KOPT-K1 (cell line): ENCODE results near the gene PTPRK.
A peak's percentile ranks its signal among the peaks of the same experiment; 100 is the strongest.

Experiments used
- H3K27ac ChIP-seq: fragments of 200-600 bp; sonication (generic); 2 replicates; pipeline ENCODE4 v1.5.1; 2016; ENCODE audit warnings: antibody characterized with exemption, mild to moderate bottlenecking, low read depth, low read length; ENCODE audit not compliant: poor library complexity, severe bottlenecking
- H3K36me3 ChIP-seq: fragments of 200-600 bp; sonication (generic); 2 replicates; pipeline ENCODE4 v1.5.1; 2017; ENCODE audit warnings: antibody characterized with exemption, mild to moderate bottlenecking, low read length, moderate library complexity; ENCODE audit not compliant: insufficient read depth
- H3K9me3 ChIP-seq: fragments of 200-600 bp; sonication (generic); 2 replicates; pipeline ENCODE4 v1.5.1; 2017; ENCODE audit warnings: antibody characterized with exemption, low read length, mild to moderate bottlenecking; ENCODE audit not compliant: insufficient read depth, poor library complexity, severe bottlenecking

Gene PTPRK

GRCh38 chr6:128139519-128139918, 380.9 kb downstream of the PTPRK start:
- no peak overlapping the region for H3K27ac ChIP-seq
- H3K9me3 ChIP-seq, result no peaks in the 10 kb centered on the region
- no peaks in the 10 kb centered on the region for H3K36me3 ChIP-seq

- Histone ChIP-seq H3K27ac (no peak overlapping the region), H3K9me3 (no peaks in the 10 kb centered on the region), H3K36me3 (no peaks in the 10 kb centered on the region)
These were observed 381.7 kb downstream of the PTPRK start for GRCh38 chr6:128138694-128139093.

- no peaks in the 10 kb centered on the region for H3K9me3 ChIP-seq
These were observed 385.1 kb downstream of the PTPRK start for GRCh38 chr6:128135325-128135724.

GRCh38 chr6:128131566-128131965, 388.8 kb downstream of the PTPRK start:
- no peaks in the 10 kb centered on the region for H3K9me3 ChIP-seq
- no peak overlapping the region for H3K27ac ChIP-seq
- no peaks in the 10 kb centered on the region for H3K36me3 ChIP-seq

More at GRCh38 chr6:128135325-128135724, 385.1 kb downstream of the PTPRK start:
- Histone ChIP-seq H3K27ac (no peak overlapping the region), H3K36me3 (no peaks in the 10 kb centered on the region)

DNA sequence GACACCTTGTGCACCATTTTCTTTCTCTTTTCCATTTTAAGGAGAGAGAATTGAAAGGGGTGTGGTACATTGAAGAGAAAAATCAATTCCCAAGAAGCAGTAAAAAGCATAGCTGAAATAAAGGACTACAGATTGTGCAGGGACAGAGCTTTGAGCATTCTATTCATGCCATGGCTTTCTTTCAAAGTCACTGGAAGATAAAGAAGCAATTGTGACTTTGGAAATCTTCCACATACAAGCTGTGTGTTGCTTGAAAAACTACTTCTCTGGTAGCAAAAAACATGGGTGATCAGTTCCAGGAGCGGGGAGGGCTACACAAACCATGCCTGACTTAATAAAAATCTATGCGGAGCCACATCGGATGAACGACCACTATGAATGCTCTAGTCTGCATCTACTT, 389.4 kb downstream of the PTPRK start:
- H3K9me3 ChIP-seq, result no peaks in the 10 kb centered on the region
- H3K27ac ChIP-seq, result no peak overlapping the region
- no peaks in the 10 kb centered on the region for H3K36me3 ChIP-seq

GRCh38 chr6:128129679-128130078, 390.7 kb downstream of the PTPRK start:
- Histone ChIP-seq H3K27ac (no peak overlapping the region), H3K9me3 (no peaks in the 10 kb centered on the region), H3K36me3 (no peaks in the 10 kb centered on the region)

GRCh38 chr6:128127650-128128049, 392.7 kb downstream of the PTPRK start:
- H3K36me3 ChIP-seq, result no peaks in the 10 kb centered on the region
- no peaks in the 10 kb centered on the region for H3K9me3 ChIP-seq
- H3K27ac ChIP-seq, result no peak overlapping the region

- H3K36me3 ChIP-seq, result no peaks in the 10 kb centered on the region
- H3K9me3 ChIP-seq, result no peaks in the 10 kb centered on the region
- no peak overlapping the region for H3K27ac ChIP-seq
These were observed 395.7 kb downstream of the PTPRK start for GRCh38 chr6:128124713-128125112.

DNA sequence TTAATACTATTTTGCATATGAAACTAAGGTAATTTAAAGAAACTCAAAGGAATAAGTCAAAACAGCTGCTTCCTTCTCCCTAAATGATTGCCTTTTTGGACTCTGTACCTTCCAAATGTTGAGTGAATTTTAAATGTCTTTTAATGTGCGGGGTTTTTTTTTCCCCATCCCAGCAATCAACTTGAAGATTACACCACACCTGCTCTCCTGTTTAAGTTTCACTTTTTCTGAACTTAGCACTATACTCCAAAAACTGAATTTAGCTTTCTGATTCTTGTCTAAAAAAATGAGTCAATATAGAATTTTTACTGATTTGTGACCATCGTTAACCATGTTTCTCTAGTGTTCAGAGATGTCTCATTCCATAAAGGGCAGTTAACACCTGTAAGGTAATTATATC, 398.8 kb downstream of the PTPRK start:
- Histone ChIP-seq H3K9me3 (no peaks in the 10 kb centered on the region), H3K36me3 (no peaks in the 10 kb centered on the region), H3K27ac (no peak overlapping the region)

DNA sequence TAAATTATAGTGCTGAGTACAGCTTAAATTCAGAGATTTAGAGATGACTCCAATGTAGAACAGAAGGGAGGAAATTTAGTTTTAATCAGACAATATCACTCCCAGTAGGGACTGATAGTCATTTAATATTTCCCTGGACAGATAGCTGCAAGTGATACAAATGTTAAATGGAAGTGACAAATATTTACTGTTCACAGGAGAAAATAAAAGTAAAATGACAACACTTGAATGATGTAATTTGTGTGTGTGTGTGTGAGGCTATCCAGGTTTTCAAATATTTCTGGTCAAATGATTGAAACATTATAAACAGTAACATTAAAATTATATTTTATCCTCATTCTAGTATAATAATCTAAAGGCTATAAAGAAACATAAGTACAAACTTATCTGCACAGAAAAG, 399.2 kb downstream of the PTPRK start:
- no peaks in the 10 kb centered on the region for H3K36me3 ChIP-seq
- no peaks in the 10 kb centered on the region for H3K9me3 ChIP-seq
- H3K27ac ChIP-seq, result no peak overlapping the region

- Histone ChIP-seq H3K36me3 (no peaks in the 10 kb centered on the region), H3K9me3 (no peaks in the 10 kb centered on the region), H3K27ac (no peak overlapping the region)
These were observed 402.0 kb downstream of the PTPRK start for GRCh38 chr6:128118401-128118800.

GRCh38 chr6:128117916-128118315, 402.5 kb downstream of the PTPRK start:
- Histone ChIP-seq H3K36me3 (no peaks in the 10 kb centered on the region), H3K27ac (no peak overlapping the region), H3K9me3 (no peaks in the 10 kb centered on the region)

DNA sequence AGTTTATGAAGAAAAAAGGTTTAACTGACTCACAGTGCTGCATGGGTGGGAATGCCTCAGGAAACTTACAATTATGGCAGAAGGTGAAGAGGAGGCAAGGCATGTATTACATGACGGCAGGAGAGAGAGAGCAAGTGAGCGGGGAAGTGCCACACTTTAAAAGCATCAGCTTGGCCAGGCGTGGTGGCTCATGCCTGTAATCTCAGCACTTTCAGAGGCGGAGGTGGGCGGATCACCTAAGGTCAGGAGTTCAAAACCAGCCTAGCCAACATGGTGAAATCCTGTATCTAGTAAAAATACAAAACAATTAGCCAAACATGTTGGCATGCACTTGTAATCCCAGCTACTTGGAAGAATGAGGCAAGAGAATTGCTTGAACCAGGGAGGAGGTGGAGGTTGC, 406.2 kb downstream of the PTPRK start:
- Histone ChIP-seq H3K9me3 (no peaks in the 10 kb centered on the region), H3K36me3 (no peaks in the 10 kb centered on the region), H3K27ac (no peak overlapping the region)

GRCh38 chr6:128112494-128112893, 407.9 kb downstream of the PTPRK start:
- H3K9me3 ChIP-seq, result no peaks in the 10 kb centered on the region
- H3K36me3 ChIP-seq, result no peaks in the 10 kb centered on the region
- peak overlapping the region; percentile 73 for H3K27ac ChIP-seq

DNA sequence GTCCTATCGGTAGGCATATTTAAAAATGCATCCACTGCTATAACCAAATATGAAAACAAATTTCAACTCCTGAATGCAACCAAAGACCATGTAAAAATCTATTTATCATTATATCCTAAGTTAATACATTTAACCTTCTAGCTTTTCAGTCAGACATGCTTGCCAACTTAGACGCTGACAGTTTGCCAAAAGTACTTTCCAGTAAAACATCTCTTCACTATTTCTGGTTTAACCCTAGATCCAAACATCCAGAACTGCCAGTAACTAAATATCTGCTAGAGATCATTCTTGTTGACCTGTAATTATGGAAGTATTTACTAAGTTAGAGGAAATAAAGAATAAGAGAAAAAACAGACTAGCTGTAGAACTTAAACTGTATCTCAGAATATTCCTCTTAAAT, 409.3 kb downstream of the PTPRK start:
- no peak overlapping the region for H3K27ac ChIP-seq
- no peaks in the 10 kb centered on the region for H3K9me3 ChIP-seq
- no peaks in the 10 kb centered on the region for H3K36me3 ChIP-seq

GRCh38 chr6:128107682-128108081, 412.7 kb downstream of the PTPRK start:
- Histone ChIP-seq H3K36me3 (no peaks in the 10 kb centered on the region), H3K9me3 (peaks cover 4% of the 10 kb centered on the region), H3K27ac (no peak overlapping the region)
